H1 (cell line): ENCODE data around the gene ATP5F1C.

Experiments used
- CTCF ChIP-seq, 3 experiments: IDR thresholded peaks; 1 replicate in 2 of 3; 2 replicates in 1 of 3; pipeline versions ENCODE4 v1.5.1 to v1.6.1; 2011; ENCODE audit warnings: low read length in 3 of 3, mild to moderate bottlenecking in 3 of 3, inconsistent platforms in 2 of 3, low read depth in 1 of 3, moderate library complexity in 1 of 3; ENCODE audit not compliant: insufficient read depth in 1 of 3; ENCODE audit errors: control extremely low read depth in 1 of 3
- GABPA ChIP-seq: IDR thresholded peaks from 2 replicates; pipeline ENCODE4 v1.6.1; 2011; ENCODE audit warnings: mild to moderate bottlenecking, low read length, moderate library complexity, borderline replicate concordance; ENCODE audit not compliant: insufficient read depth
- HDAC2 ChIP-seq, 2 experiments: fragments of 300-600 bp in 1 of 2; sonication (generic) in 1 of 2; IDR thresholded peaks; 2 replicates each; pipeline ENCODE4 v1.6.1; 2011 to 2012; ENCODE audit warnings: low read depth in 2 of 2, low read length in 2 of 2, mild to moderate bottlenecking in 2 of 2, moderate library complexity in 2 of 2, borderline replicate concordance in 1 of 2, inconsistent platforms in 1 of 2
- HDAC6 ChIP-seq: IDR thresholded peaks from one replicate; pipeline ENCODE4 v1.7.1; 2012; ENCODE audit warnings: low read depth, mild to moderate bottlenecking, inconsistent platforms, low read length, moderate library complexity
- JUN ChIP-seq: IDR thresholded peaks from 2 replicates; pipeline ENCODE4 v1.6.1; 2011; ENCODE audit warnings: low read depth, mild to moderate bottlenecking, improper control_type of control experiment, low read length
- NRF1 ChIP-seq: IDR thresholded peaks from 2 replicates; pipeline ENCODE4 v1.6.1; 2011; ENCODE audit warnings: mild to moderate bottlenecking, low read depth, low read length, improper control_type of control experiment
- POLR2AphosphoS5 ChIP-seq: IDR thresholded peaks from 2 replicates; pipeline ENCODE4 v1.6.1; 2011; ENCODE audit warnings: low read depth, low read length
- RAD21 ChIP-seq, 2 experiments: IDR thresholded peaks in 1 of 2; conservative IDR thresholded peaks in 1 of 2; 2 replicates each; pipeline ENCODE4 v1.6.1; 2011; ENCODE audit warnings: low read depth in 2 of 2, low read length in 2 of 2, improper control_type of control experiment in 1 of 2, inconsistent platforms in 1 of 2, mild to moderate bottlenecking in 1 of 2, moderate library complexity in 1 of 2
- RXRA ChIP-seq: IDR thresholded peaks from 2 replicates; pipeline ENCODE4 v1.6.1; 2011; ENCODE audit warnings: low read depth, mild to moderate bottlenecking, low read length, moderate library complexity; ENCODE audit not compliant: insufficient read depth
- SP1 ChIP-seq: IDR thresholded peaks from 2 replicates; pipeline ENCODE4 v1.6.1; 2011; ENCODE audit warnings: low read depth, low read length
- TAF1 ChIP-seq: IDR thresholded peaks from 2 replicates; pipeline ENCODE4 v1.6.1; 2011; ENCODE audit warnings: mild to moderate bottlenecking, low read depth, low read length
- YY1 ChIP-seq: IDR thresholded peaks from 2 replicates; pipeline ENCODE4 v1.6.1; 2011; ENCODE audit warnings: low read depth, mild to moderate bottlenecking, low read length
- TF ChIP-seq, protein P1 (sequence below): IDR thresholded peaks from 2 replicates; pipeline ENCODE4 v1.6.1; 2012; ENCODE audit warnings: low read length, inconsistent platforms

DNA sequence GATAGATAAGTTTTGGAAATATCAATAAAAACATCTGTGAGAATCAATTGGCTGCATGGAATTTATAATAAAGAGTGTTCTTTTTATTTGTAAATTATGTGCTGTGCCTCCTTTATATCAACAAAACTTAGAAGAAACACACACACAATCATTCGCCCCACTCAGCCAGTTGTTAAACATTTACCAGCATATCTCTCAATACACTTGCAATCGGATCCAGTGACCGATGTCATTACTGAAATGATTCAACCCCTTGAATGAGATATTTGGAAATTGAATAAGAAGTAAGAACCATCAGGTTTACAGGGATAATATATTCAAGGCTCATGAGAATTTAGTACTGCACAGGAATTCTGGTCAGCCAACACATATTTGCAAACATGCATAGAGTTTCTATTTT, 65.9 kb downstream of the ATP5F1C start:
- TF ChIP-seq YY1 (no peak), RAD21 (IDR thresholded peaks at IDR 0.05 in 1 of 2, conservative IDR thresholded peaks at IDR 0.05 in 1 of 2; ENCODE audit: low read depth in 2 of 2, low read length in 2 of 2) (no peak), JUN (no peak), POLR2AphosphoS5 (no peak), NRF1 (no peak), HDAC2 (IDR thresholded peaks at IDR 0.05; ENCODE audit: borderline replicate concordance in 1 of 2, low read depth in 2 of 2, low read length in 2 of 2) (no peak), CTCF (IDR thresholded peaks at IDR 0.05; ENCODE audit: control extremely low read depth in 1 of 3, insufficient read depth in 1 of 3, low read depth in 1 of 3, low read length in 3 of 3) (no peak), GABPA (no peak), HDAC6 (no peak), RXRA (no peak), SP1 (no peak), TAF1 (no peak)
- TF ChIP-seq, protein P1, sequence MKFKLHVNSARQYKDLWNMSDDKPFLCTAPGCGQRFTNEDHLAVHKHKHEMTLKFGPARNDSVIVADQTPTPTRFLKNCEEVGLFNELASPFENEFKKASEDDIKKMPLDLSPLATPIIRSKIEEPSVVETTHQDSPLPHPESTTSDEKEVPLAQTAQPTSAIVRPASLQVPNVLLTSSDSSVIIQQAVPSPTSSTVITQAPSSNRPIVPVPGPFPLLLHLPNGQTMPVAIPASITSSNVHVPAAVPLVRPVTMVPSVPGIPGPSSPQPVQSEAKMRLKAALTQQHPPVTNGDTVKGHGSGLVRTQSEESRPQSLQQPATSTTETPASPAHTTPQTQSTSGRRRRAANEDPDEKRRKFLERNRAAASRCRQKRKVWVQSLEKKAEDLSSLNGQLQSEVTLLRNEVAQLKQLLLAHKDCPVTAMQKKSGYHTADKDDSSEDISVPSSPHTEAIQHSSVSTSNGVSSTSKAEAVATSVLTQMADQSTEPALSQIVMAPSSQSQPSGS: no peak
